Tibial artery (tissue), 4 donors: ENCODE results near the gene CD151.

Experiments used
- DNase-seq, 2 donors: peaks; one replicate each; pipeline ENCODE4 v3.0.0-alpha.2; 2019
- H3K27ac ChIP-seq, 2 donors: fragments of 200-600 bp; sonication (generic) in 1 of 2; 1 replicate in 1 of 2; 2 replicates in 1 of 2; pipeline ENCODE4 v1.5.1; 2018 to 2019; ENCODE audit warnings: mild to moderate bottlenecking in 1 of 2
- H3K27me3 ChIP-seq, 2 donors: fragments of 200-600 bp; sonication (generic) in 1 of 2; one replicate each; pipeline versions ENCODE4 v1.5.1 to v1.6.0; 2016 to 2019
- H3K36me3 ChIP-seq, 3 donors: fragments of 200-600 bp; sonication (generic) in 2 of 3; one replicate each; pipeline ENCODE4 v1.5.1; 2016 to 2019; ENCODE audit warnings: mild to moderate bottlenecking in 2 of 3
- H3K4me1 ChIP-seq, 4 donors: fragments of 200-600 bp; sonication (generic) in 2 of 4; 1 replicate in 3 of 4; 2 replicates in 1 of 4; pipeline ENCODE4 v1.5.1; 2016 to 2019
- H3K4me3 ChIP-seq, 2 donors: fragments of 200-600 bp; sonication (generic) in 1 of 2; 1 replicate in 1 of 2; 2 replicates in 1 of 2; pipeline ENCODE4 v1.5.1; 2018 to 2019; ENCODE audit warnings: mild to moderate bottlenecking in 2 of 2
- H3K9me3 ChIP-seq, 3 donors: fragments of 200-600 bp; sonication (generic) in 1 of 3; one replicate each; pipeline ENCODE4 v1.5.1; 2016 to 2019
- CTCF ChIP-seq, 2 experiments: fragments of 200-600 bp in 1 of 2; fragments of 450-650 bp in 1 of 2; IDR thresholded peaks; one replicate each; pipeline ENCODE4 v1.5.1; 2017 to 2019; ENCODE audit warnings: antibody characterized with exemption in 2 of 2, mild to moderate bottlenecking in 1 of 2, moderate library complexity in 1 of 2
- intact Hi-C: fragments of 100-400 bp; cut with DNase I; formaldehyde crosslinking; loops from one replicate; pipeline ENCODE4 v1.15.0; 2023; ENCODE audit warnings: low total_unique reads

The CD151 gene

GRCh38 chr11:816433-816779 lies 16.3 kb upstream of the CD151 start:
- Histone ChIP-seq H3K9me3 (no peaks in the 10 kb centered on the region), H3K27ac (no peak overlapping the region), H3K4me1 (peaks cover 3 to 32% (median 25%) of the 10 kb centered on the region in 4 donors), H3K4me3 (no peak overlapping the region), H3K36me3 (peaks cover 24 to 33% (median 27%) of the 10 kb centered on the region in 3 donors), H3K27me3 (no peaks in the 10 kb centered on the region)
- intact Hi-C loops, result no loop called here
- DNase-seq, result no peak
- no peak for TF ChIP-seq CTCF (IDR thresholded peaks at IDR 0.05)

GRCh38 chr11:818396-819128 lies 14.2 kb upstream of the CD151 start, which contains the start of gene PNPLA2:
Gene PNPLA2 (plus strand): TSS chr11:818914. CDS start chr11:819719, 805 bp downstream.
- peak within 1 kb of the TSS; percentile 88 to 97 for H3K4me3 ChIP-seq
- peaks cover 22 to 33% (median 27%) of the 10 kb centered on the region in 3 donors for H3K36me3 ChIP-seq
- no peak for TF ChIP-seq CTCF (IDR thresholded peaks at IDR 0.05)
- H3K4me1 ChIP-seq, result peaks cover 5 to 40% (median 28%) of the 10 kb centered on the region in 4 donors
- no peaks in the 10 kb centered on the region for H3K27me3 ChIP-seq
- no peaks in the 10 kb centered on the region for H3K9me3 ChIP-seq
- peak within 1 kb of the TSS; percentile 97 to 100 for H3K27ac ChIP-seq
- peak in 1 of 2 donors; percentile 63 for DNase-seq
- intact Hi-C loops, result no loop called here

- peak; percentile 39 to 58 for TF ChIP-seq CTCF (IDR thresholded peaks at IDR 0.05)
- no peaks in the 10 kb centered on the region for H3K9me3 ChIP-seq
- peak; percentile 89 to 96 for DNase-seq
- peak overlapping the region; percentile 88 to 97 for H3K4me3 ChIP-seq
- H3K27ac ChIP-seq, result peak overlapping the region; percentile 97 to 100
- peaks cover 0 to 4% of the 10 kb centered on the region in 2 donors for H3K27me3 ChIP-seq
- peaks cover 27 to 35% (median 31%) of the 10 kb centered on the region in 3 donors for H3K36me3 ChIP-seq
- peaks cover 5 to 48% (median 28%) of the 10 kb centered on the region in 4 donors for H3K4me1 ChIP-seq
- intact Hi-C loops, result no loop called here
Measured at GRCh38 chr11:819129-819931, 13.4 kb upstream of the CD151 start.

- no peak for TF ChIP-seq CTCF (IDR thresholded peaks at IDR 0.05)
- Histone ChIP-seq H3K9me3 (no peaks in the 10 kb centered on the region), H3K4me3 (peak overlapping the region; percentile 88 to 97), H3K36me3 (peaks cover 35 to 40% (median 38%) of the 10 kb centered on the region in 3 donors), H3K4me1 (peaks cover 5 to 55% (median 28%) of the 10 kb centered on the region in 4 donors), H3K27me3 (peaks cover 0 to 12% of the 10 kb centered on the region in 2 donors), H3K27ac (peak overlapping the region; percentile 97 to 100)
- DNase-seq, result peak; percentile 93 to 97
- intact Hi-C loops, result no loop called here
Measured at GRCh38 chr11:819943-820649, 12.7 kb upstream of the CD151 start.
